Head of caudate nucleus (tissue), 42 donors: Measurements from ENCODE around the gene POU6F2.
A peak's percentile ranks its signal among the peaks of the same experiment; 100 is the strongest.

Source experiments
- DNase-seq, 42 donors: peaks; one replicate each; pipeline versions ENCODE4 v3.0.0 to v3.0.0-alpha.2; 2020 to 2021; ENCODE audit warnings: mixed read lengths in 7 of 42
- intact Hi-C: fragments of 100-400 bp; cut with DNase I; formaldehyde crosslinking; loops from one replicate; pipeline ENCODE4 v1.15.0; 2022

The POU6F2 gene

DNA sequence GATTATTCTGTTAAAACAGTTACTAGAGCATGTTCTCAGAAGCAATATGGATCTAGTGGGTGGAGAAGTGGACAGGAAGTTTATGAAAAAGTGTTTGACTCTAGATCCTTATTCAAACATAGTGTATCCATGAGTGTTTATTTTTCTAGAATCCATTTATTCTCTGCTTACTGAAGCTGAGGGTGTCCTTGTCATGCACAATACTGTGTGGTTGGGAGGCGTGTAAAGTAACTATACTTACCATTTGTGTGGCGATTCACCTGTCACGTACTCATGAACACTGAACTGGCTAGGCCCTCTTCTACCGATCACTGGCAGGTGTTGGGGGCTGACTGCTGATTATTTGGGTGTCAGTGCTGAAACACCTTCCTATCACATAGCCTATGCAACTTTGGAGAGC, 74.0 kb downstream of the POU6F2 start:
- intact Hi-C loops, result no loop called here
- no peak for DNase-seq

DNA sequence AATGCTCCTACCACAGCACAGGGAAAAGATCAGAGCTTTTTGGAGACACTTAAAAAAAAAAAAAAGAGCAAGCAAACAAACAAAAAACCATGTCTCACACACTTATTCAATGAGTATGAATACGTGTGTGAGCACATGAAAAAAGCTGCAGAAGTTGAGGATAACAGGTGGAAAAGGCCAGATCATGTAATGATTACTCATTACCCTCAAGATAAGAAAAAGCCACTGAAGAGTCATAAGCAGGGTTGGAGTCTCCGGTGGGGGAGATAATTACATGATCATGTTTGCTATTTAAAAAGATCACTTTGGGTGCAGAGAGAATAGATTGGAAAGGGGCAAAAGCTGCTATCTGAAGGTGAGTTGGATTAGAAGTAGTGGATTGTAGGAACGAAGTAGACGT, 77.0 kb downstream of the POU6F2 start:
- DNase-seq, result no peak
- intact Hi-C loops, result no loop called here

DNA sequence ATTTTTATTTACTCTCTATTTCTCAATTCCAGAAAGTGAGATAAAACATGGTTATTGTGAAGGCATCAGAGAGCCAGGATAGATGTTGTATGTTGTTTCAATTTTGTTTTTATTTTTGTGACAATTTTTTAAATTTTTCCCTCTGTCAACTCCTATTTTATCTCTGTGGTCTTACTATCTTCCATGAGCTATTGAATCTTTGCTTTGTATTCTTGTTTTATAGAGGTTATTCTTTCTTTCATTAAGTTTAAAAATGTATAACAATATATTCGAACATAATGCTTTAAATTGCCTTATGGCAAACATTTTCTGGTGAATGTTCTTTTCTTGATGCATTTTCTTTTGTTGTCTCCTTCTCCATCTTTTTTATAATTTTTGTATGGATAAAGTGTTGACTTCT, 78.4 kb downstream of the POU6F2 start:
- intact Hi-C loops, result no loop called here
- DNase-seq, result no peak

DNA sequence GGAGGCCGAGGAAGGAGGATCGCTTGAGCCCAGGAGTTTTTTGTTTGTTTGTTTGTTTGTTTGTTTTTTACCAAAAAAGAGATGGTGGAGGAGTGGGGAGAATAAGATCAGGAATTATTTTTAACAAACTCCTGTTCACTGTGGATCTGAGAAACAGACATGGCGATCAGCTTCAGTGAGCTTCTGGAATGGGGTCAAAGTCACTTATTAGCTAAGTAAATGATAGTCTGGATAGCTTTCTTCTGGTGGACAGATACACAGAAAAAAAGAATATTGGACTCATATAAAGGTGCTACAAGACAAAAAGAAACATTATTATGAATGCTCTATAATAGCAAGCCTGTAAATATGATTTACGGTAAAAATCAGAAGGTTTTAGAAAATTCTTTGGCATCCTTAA, 85.1 kb downstream of the POU6F2 start:
- DNase-seq, result no peak
- intact Hi-C loops, result no loop called here

DNA sequence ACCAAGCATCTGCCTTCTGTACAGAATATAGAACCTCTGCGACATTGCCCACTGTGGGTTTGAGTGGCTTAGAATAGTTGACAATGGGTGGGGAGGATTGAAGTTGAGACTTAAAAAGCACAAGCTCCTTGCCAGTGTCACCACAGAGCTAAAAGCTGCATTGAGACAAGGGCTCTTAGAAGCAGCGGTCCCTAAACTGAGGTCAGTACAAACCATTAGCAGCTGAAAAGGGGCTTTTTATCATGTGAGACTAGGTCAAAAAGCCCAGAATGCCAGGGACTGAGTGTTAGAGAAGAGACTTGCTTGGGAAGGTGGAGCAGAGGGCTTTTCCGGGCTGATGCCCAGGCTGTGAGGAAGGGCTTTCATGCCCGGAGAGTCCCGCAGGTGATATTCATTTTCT, 91.3 kb downstream of the POU6F2 start:
- intact Hi-C loops, result no loop called here
- DNase-seq, result no peak

DNA sequence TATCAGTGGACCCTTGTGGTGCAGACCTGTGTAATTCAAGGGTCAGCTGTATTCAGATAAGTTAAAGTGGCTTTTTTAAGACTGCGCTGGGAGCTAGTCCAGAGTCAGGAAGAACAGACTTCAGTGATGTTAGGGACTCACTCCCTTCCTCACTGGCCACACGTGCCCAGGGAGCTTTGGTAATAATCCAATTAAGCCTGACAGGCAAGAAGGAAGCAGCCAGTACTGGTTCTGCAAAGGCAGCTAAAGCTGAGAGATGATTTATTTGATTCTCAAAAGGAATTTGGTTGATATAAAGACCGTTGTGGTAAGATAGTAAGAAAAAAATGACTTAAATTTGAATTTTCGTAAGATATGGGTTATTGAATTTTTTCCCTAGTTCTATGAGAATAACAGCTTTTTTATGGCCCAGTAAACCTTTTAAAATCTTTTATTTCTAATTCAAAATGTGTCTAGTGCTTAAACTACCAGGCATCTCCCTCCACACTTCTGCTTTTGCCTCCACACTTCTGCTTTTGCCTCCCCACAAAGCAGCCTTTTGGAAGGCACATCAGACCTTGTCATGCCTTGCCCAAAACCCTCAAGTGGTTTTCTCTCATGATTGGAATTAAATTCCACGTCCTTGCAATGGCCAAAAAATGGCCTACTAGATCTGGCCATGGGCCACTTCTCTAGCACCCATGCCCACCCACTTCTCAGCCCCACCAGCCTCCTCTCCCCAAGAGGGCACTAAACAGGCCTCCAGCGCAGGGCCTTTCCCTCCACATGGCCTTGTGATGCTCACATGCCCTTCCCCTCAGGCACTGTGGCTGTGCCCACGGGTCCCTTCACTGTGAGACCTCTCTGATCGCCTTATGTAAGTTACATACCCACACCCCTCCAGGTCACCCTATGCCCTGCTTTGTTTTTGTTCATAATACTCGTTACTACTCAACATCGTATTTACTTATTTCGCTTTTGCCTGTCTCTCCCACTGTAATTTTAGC, 92.5 kb downstream of the POU6F2 start:
- intact Hi-C loops, result no loop called here
- DNase-seq, result peak in 1 of 42 donors; percentile 29

DNA sequence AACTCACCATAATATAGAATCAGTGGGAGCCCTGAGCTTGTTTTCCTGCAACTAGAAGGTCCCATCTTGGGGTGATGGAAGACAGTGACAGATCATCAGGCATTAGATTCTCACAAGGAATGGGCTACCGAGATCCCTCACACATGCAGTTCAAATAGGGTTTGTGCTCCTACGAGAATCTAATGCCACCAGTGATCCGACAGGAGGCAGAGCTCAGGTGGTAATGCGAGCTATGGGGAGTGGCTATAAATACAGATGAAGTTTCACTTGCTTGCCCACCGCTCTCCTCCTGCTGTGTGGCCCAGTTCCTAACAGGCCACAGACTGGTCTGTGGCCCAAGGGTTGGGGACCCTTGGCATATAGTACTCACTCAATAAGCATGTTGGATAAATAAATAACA, 93.4 kb downstream of the POU6F2 start:
- intact Hi-C loops, result no loop called here
- DNase-seq, result no peak

DNA sequence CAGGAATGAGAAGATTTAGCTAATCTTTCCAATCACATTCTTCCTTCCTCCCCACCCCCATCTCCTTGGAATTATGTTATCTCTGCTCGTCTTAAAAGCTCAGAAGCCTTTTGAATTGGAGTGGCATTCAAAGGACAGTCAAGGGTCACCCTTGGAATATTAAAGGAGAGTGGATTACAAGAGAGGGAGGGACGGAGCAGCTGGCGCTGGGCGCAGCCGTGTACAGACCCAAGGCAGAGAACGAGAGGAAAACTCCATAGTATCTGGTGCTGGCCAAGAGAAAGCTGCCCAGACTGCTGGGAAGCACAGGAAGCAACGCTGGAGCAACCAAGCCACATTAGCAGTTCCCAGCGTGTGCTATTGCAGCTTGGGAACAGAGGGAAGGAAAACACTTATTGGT, 95.7 kb downstream of the POU6F2 start:
- DNase-seq, result peak in 3 of 42 donors; percentile 10 to 20 (median 15)
- intact Hi-C loops, result no loop called here

DNA sequence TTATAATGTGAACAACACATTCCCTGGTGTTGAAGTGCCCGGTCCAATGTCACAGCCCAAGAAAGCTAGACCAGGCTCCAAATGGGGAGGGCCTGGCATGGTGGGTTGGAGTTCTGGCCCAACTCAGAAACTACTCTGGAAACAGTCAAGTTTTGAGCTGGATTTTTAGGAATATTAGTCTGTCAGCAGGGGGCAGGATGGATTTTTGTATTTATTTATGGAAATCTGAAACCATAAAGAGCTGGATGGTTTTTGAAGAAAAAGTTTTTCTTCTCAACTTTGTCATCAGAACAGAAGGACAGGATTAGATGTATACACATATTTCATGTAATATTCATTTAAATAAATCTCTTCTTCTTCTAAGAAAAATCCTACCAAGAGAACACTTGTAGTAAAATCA, 97.5 kb downstream of the POU6F2 start:
- no peak for DNase-seq
- intact Hi-C loops, result no loop called here

DNA sequence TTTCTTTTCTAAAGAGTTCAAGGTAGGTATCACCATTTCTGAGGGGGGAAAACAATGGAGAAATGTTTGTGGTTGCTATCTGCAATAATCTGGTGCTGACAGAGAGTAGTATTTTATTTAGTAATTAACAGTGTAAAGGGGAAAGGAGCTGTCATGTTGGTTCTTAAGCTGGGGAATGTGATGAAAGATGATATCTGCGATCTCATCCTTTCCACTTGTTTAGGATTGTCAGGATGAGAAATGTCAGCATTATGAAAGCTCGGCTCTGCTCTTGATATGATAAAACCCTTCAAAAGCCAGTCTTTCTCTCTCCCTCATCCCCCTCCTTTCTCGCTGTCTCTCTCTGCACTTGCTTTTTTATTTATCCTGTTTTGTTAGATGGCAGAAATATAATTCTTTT, 106.1 kb downstream of the POU6F2 start:
- DNase-seq, result no peak
- intact Hi-C loops, result no loop called here

DNA sequence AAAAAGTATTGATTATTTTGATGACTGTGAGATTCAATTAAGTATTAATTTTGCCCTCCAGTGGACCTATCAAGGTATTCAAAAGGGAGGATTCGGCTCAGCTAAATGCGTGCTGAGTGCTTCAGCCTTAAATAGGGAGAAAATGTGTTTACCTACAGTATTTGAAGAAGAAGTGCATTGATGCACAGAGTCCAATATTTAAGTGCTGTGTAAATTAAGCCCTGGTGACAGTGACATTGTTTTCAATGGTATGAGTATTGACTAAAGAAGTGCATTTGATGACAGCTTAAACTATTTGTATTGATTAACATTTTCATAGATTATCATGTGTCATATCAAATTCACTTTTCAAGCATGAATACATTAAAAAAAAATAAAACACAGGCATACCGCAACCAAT, 106.6 kb downstream of the POU6F2 start:
- DNase-seq, result no peak
- intact Hi-C loops, result no loop called here

DNA sequence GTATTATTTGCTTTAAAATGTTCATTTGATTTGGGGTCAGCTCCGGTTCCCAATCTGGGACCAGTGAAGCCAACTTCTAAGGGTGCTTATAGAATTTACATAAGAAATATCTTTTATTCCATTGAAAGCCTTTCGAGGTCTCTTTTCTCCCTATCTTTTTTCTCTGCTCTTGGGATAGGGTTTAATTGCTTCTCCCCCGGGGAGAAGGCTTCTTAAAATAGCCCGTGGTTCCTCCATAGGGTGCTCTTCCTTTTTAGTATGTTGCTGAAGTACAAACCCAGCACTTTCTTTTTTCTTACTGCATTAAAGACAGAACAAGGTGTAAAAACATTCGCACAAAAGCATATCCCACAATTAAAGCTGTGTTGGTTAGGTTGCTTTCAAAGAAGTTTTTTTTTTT, 107.5 kb downstream of the POU6F2 start:
- no peak for DNase-seq
- intact Hi-C loops, result no loop called here

DNA sequence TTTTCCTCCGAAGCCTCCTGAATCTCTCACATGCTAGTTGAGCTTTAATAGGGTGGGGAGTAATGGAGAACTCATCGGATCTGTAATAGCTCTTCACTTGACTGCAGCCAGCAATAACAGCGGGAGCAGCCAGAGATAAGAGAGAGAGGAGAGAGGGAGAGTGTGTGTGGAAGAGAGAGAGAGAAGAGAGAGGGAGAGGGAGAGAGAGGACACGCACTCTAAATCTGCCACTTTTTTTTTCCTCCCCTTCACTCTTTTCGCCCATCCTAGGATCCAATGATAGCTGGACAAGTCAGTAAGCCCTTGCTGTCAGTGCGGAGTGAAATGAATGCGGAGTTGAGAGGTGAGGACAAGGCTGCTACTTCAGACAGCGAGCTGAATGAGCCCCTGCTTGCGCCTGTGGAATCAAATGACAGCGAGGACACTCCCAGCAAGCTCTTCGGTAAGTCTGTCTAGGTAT, 107.9 kb downstream of the POU6F2 start:
- intact Hi-C loops, result no loop called here

DNA sequence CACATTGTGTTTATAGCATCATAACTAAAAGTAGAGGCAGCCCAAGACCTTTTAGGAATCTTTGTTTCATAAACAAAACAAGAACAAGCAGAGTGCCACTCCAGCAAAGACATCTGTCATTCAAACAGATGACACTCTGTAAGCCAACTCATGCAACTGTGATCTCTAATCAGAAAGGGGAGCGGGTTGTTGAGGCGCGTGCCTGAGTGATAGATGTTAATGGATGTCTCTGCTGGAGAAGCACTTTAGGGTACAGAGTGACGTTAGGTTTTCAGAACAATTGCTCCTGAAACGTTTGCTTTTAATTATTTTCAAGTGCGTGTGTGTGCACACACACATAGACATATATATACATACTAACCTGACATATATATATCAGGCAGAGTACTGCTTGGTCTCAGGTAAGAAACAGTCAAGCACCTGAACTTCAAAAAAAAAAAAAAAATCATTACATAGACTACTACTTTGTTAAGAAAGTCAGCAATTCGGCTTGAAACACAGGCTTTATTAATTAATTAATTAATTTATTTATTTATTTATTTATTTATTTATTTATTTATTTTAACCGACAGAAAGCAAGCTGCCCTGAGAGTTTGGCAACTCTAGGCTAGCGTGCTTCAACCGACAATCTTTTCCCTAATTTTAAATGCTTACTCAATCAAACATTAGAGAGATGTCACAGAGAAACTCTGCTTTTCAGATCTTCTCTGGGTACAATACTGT, 109.1 kb downstream of the POU6F2 start:
- DNase-seq, result no peak
- intact Hi-C loops, result no loop called here

More for the DNA sequence above, 107.9 kb downstream of the POU6F2 start:
- peak in 3 of 42 donors; percentile 6 to 10 (median 9) for DNase-seq

DNA sequence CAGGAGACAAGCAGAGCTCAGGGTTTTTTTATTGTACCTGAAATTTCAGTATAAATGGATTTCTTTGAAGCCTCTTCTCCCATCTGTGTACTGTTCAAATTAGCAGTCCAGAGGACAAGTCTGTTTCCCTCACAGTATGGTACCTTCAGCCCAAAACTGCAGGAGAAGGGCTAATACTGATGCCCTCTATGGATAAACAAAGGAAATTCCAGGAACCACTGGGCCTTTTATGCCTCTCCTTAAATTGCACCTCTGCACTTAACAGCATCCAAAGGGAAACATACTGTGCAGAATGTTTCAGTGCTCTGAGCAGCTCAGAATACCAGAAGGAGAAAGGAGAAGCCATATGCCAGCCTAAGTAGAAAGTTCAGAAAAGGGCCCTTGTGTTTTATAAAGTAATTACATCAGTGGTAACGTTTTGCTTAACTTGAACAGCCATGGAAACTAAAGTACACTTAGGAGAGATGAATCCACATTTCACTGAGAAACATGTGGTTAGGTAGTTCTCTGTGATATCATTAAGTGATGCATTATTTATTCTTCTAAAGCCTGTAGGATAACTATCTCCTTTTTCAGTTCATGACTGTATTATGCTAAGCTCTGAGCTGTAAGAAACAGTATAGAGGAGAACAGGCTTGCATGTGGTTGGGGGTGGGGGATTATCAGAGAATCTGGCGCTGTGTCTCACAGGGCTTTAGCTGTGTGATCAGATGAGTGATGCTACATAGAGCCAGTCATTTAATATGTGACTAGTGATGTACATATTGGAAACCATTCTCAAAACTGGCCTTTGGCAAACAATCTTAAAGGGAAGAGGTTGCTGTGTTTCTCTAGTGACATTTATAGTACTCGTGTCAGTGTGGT, 111.3 kb downstream of the POU6F2 start:
- intact Hi-C loops, result no loop called here
- no peak for DNase-seq

DNA sequence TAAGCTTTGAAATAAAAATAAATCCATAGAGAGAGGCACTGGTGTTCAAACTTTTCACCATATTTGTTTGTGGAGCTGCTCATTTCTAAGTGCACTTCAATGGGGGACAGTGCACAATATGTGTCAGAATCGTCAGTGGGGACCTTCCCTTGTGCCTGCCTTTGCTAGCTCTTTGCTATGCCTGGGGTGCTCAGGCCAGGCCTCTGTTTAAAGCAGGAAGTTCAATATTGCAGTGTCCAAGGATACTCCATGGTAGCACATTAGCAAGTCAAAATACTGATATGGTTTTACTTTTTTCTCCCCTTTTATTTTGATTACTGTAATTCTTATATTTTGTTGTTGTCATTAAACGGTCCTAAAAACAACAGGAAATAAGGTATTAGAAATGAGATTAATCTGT, 113.4 kb downstream of the POU6F2 start:
- intact Hi-C loops, result no loop called here
- DNase-seq, result no peak

DNA sequence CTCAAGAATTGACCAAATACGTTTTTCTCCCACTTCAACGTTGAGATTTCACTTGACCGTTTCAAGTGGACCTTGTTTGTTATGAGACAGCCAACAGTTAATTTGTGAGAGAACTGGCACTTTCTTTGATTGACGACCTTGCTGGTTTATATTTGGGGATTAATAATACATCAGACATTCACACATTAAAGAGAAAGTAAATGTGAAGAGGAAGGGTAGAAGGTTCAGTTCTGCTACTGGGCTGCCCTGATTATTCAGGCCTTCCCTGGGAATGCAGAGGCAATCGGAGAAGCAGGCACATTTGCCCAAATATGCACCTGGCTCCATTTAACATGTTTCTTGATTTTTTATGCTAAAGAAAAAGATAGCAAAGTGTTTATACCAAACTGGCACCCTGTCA, 114.1 kb downstream of the POU6F2 start:
- DNase-seq, result no peak
- intact Hi-C loops, result no loop called here

DNA sequence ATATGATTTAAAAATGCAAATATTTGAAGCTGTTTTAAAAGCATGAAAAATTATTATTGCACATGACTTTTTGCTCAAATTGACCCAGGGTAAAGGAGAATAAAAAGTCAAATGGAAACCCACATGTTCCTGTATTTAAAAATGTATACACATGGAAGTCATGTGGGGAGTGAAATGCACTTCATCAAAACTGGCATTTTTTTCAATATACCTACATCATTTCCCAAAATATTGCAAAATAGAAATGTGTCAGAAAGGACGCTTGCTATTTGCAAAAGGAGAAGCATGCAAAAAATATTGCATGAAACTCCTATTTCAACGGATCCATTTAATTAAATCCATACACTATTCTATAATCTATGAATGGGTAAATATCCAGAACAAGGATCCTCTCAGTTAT, 117.0 kb downstream of the POU6F2 start:
- DNase-seq, result no peak
- intact Hi-C loops, result no loop called here

DNA sequence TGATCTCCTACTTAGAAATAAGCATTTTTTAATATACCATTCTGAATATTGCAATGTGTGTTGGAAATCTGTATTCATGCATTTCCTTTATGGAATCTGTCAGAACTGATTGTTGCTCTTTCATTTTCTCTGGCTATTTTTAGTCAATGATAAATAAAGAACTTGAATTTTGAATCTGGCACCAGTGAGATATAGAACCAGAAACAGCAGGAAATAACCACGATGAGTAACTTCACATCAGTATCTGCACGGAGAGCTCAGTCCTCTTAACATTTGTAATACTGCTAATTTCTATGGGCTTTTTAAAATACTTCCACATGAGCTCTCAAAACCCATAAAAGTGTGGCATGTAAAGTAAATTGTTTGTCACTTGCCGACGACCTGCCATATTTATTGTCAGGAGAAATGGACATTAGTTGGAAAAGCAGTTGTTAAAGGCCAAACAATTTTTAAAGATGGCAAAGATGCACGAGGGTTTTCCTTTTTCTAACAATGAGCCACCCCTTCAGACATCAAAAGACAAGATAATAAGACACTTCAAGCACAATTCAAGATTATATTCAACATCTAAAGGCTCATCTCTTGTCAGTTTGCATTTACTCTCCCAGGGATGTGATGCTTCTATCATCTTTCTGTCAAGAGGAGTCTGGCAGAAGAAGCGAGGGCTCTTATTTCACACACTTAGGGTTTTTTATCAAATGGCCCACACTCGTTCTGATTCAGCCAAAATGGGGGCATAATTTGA, 118.3 kb downstream of the POU6F2 start:
- intact Hi-C loops, result no loop called here
- no peak for DNase-seq
